ENCODE data around the gene ORM2. TPM values are rescaled to one million over a fixed set of nuclear protein-coding genes. Genes with fewer than 3 reads are reported as not detected.
"Not testable (repeated sequence)": the region's sequence is repeated elsewhere in the genome, so short reads cannot be mapped to it uniquely, and the experiment has no call there.

ORM2 gene
- total and polyA plus RNA-seq, 9 donors, result 0.52 to 2.6 (median 0.82) TPM; not detected in 6

GRCh38 chr9:114323849-114324248 lies 5.8 kb upstream of the ORM2 start:
- H3K4me1 ChIP-seq (ENCODE audit: insufficient read depth); H3K27me3 ChIP-seq; H3K9me3 ChIP-seq; H3K36me3 ChIP-seq; intact Hi-C loops (cut with DNase I); H3K4me3 ChIP-seq; DNase-seq; H3K27ac ChIP-seq: not testable (repeated sequence)
- 63 to 76% (median 64%) methylated on average over 6 of the region's 6 CpGs for WGBS, 3 donors

GRCh38 chr9:114324492-114324891 lies 5.2 kb upstream of the ORM2 start:
- no peak for DNase-seq
- intact Hi-C loops (cut with DNase I), result no loop called here
- no peak for TF ChIP-seq POLR2A (IDR thresholded peaks at IDR 0.05)
- TF ChIP-seq EP300 (IDR thresholded peaks at IDR 0.05), result no peak
- TF ChIP-seq CTCF (IDR thresholded peaks at IDR 0.05), result no peak
- H3K4me3 ChIP-seq, result no peak overlapping the region
- no peaks in the 10 kb centered on the region for H3K9me3 ChIP-seq
- H3K36me3 ChIP-seq, result no peaks in the 10 kb centered on the region
- no peak overlapping the region for H3K27ac ChIP-seq
- H3K4me1 ChIP-seq (ENCODE audit: insufficient read depth), result peaks cover 4% of the 10 kb centered on the region
- 85 to 90% (median 90%) methylated on average over 8 of the region's 8 CpGs for whole genome bisulfite sequencing, 3 donors
- no peaks in the 10 kb centered on the region for H3K27me3 ChIP-seq

GRCh38 chr9:114324965-114325364 lies 4.7 kb upstream of the ORM2 start:
- H3K27me3 ChIP-seq; H3K36me3 ChIP-seq; H3K4me1 ChIP-seq (ENCODE audit: insufficient read depth); H3K27ac ChIP-seq; DNase-seq; H3K9me3 ChIP-seq; intact Hi-C loops (cut with DNase I); H3K4me3 ChIP-seq: not testable (repeated sequence)
- WGBS, 3 donors, result 74 to 89% (median 86%) methylated on average over 7 to 9 of the region's 9 CpGs

- intact Hi-C loops (cut with DNase I); H3K4me3 ChIP-seq; H3K4me1 ChIP-seq (ENCODE audit: insufficient read depth); DNase-seq; H3K36me3 ChIP-seq; H3K9me3 ChIP-seq; H3K27ac ChIP-seq; H3K27me3 ChIP-seq: not testable (repeated sequence)
- 57 to 64% (median 62%) methylated on average over 3 of the region's 3 CpGs for WGBS, 3 donors
Measured at GRCh38 chr9:114325684-114326254, 3.9 kb upstream of the ORM2 start.

- Histone ChIP-seq H3K36me3 (no peaks in the 10 kb centered on the region), H3K9me3 (no peaks in the 10 kb centered on the region), H3K27ac (no peak overlapping the region), H3K4me3 (no peak overlapping the region), H3K4me1 (ENCODE audit: insufficient read depth) (peaks cover 2% of the 10 kb centered on the region), H3K27me3 (no peaks in the 10 kb centered on the region)
- WGBS, 3 donors, result 93 to 99% (median 95%) methylated on average over 8 of the region's 8 CpGs
- no peak for DNase-seq
- no peak for TF ChIP-seq EP300 (IDR thresholded peaks at IDR 0.05)
- no peak for TF ChIP-seq POLR2A (IDR thresholded peaks at IDR 0.05)
- no peak for TF ChIP-seq CTCF (IDR thresholded peaks at IDR 0.05)
- intact Hi-C loops (cut with DNase I), result no loop called here
Measured at GRCh38 chr9:114327749-114328148, 1.9 kb upstream of the ORM2 start.

GRCh38 chr9:114328357-114328820 lies 1.3 kb upstream of the ORM2 start:
- H3K9me3 ChIP-seq; intact Hi-C loops (cut with DNase I); H3K27ac ChIP-seq; DNase-seq; H3K27me3 ChIP-seq; H3K4me1 ChIP-seq (ENCODE audit: insufficient read depth); H3K4me3 ChIP-seq; H3K36me3 ChIP-seq: not testable (repeated sequence)
- 82 to 87% (median 82%) methylated on average over 10 of the region's 10 CpGs for WGBS, 3 donors

- H3K9me3 ChIP-seq; H3K4me3 ChIP-seq; H3K27me3 ChIP-seq; H3K4me1 ChIP-seq (ENCODE audit: insufficient read depth); H3K36me3 ChIP-seq; intact Hi-C loops (cut with DNase I); DNase-seq; H3K27ac ChIP-seq: not testable (repeated sequence)
- WGBS, 3 donors, result 57 to 79% (median 65%) methylated on average over 11 to 12 of the region's 12 CpGs
Measured at GRCh38 chr9:114328937-114329624, 588 bp upstream of the ORM2 start.
